Endothelial cell of umbilical vein (primary cell): ENCODE results near the gene CXCR5. TPM values are rescaled to one million over a fixed set of nuclear protein-coding genes. Genes with fewer than 3 reads are reported as not detected.

Experiments used
- BruUV-seq: library from RNA; stranded (reverse); fragments of 400-500 nt; replicated peaks from 2 replicates; lab custom pipeline; 2021; lab: Mats Ljungman, UMichigan
- CTCF ChIA-PET: fragments of 300-600, 350-600 bp; sonication (Branson Sonifier 250); formaldehyde crosslinking; loops from one replicate; lab custom pipeline; 2021; ENCODE audit warnings: antibody characterized with exemption, inconsistent platforms; lab: Charles Lee
- POLR2A ChIA-PET: fragments of 300-600, 350-600 bp; sonication (Branson Sonifier 250); formaldehyde crosslinking; loops from one replicate; lab custom pipeline; 2021; ENCODE audit warnings: antibody characterized with exemption, inconsistent platforms; lab: Charles Lee
- DNase-seq: peaks from one replicate; pipeline ENCODE4 v3.0.0-alpha.2; 2011; ENCODE audit warnings: low read depth, low spot score
- FAIRE-seq: peaks from 2 replicates; lab custom pipeline; 2011; peaks lifted over from hg19 to GRCh38; lab: Jason Lieb, UNC
- H2AFZ ChIP-seq: 2 replicates; pipeline ENCODE4 v1.6.0; 2012; ENCODE audit warnings: low read depth, low read length, control low read depth, inconsistent platforms
- H3K27ac ChIP-seq: 2 replicates; pipeline ENCODE4 v1.5.1; 2011; ENCODE audit warnings: low read depth, mild to moderate bottlenecking, control low read depth, low read length, moderate library complexity; ENCODE audit not compliant: insufficient read depth
- H3K27me3 ChIP-seq, 2 experiments: 2 replicates each; pipeline versions ENCODE4 v1.6.0 to v1.6.1; 2011; ENCODE audit warnings: low read length in 2 of 2, mixed read lengths in 1 of 2; ENCODE audit not compliant: control insufficient read depth in 2 of 2, insufficient read depth in 2 of 2
- H3K36me3 ChIP-seq, 2 experiments: 2 replicates in 1 of 2; 3 replicates in 1 of 2; pipeline ENCODE4 v1.5.1; 2011; ENCODE audit warnings: low read length in 2 of 2, mild to moderate bottlenecking in 1 of 2, moderate library complexity in 1 of 2; ENCODE audit not compliant: control insufficient read depth in 2 of 2, insufficient read depth in 2 of 2; ENCODE audit errors: extremely low read depth in 1 of 2
- H3K4me1 ChIP-seq: 3 replicates; pipeline ENCODE4 v1.5.1; 2011; ENCODE audit warnings: mild to moderate bottlenecking, low read length; ENCODE audit not compliant: control insufficient read depth, insufficient read depth; ENCODE audit errors: extremely low read depth
- H3K4me2 ChIP-seq: 2 replicates; pipeline ENCODE4 v1.6.1; 2011; ENCODE audit warnings: low read length, control low read depth, mixed read lengths; ENCODE audit not compliant: insufficient read depth
- H3K4me3 ChIP-seq, 3 experiments: fragments of 200-600 bp in 1 of 3; sonication (generic), shearing (Covaris generic) in 1 of 3; replicated peaks in 1 of 3; 2 replicates each; pipeline ENCODE4 v1.5.1; 2011 to 2016; ENCODE audit warnings: control low read depth in 3 of 3, low read length in 3 of 3, mild to moderate bottlenecking in 2 of 3, inconsistent platforms in 1 of 3, low read depth in 1 of 3, moderate library complexity in 1 of 3; ENCODE audit not compliant: insufficient read depth in 1 of 3
- H3K79me2 ChIP-seq: 2 replicates; pipeline ENCODE4 v1.6.0; 2012; ENCODE audit warnings: low read length, inconsistent platforms; ENCODE audit not compliant: control insufficient read depth, insufficient read depth
- H3K9ac ChIP-seq: replicated peaks from 2 replicates; pipeline ENCODE3; 2011; ENCODE audit warnings: low read length, control low read depth; ENCODE audit not compliant: insufficient read depth; ENCODE audit errors: extremely low read depth
- H3K9me1 ChIP-seq: replicated peaks from 3 replicates; pipeline ENCODE4 v1.6.0; 2011; ENCODE audit warnings: mild to moderate bottlenecking, low read length; ENCODE audit not compliant: control insufficient read depth, insufficient read depth; ENCODE audit errors: extremely low read depth
- H3K9me3 ChIP-seq: replicated peaks from 2 replicates; pipeline ENCODE4 v1.5.1; 2012; ENCODE audit warnings: low read length, inconsistent platforms; ENCODE audit not compliant: control insufficient read depth, insufficient read depth
- H4K20me1 ChIP-seq: replicated peaks from 2 replicates; pipeline ENCODE3; 2011; ENCODE audit warnings: mild to moderate bottlenecking, low read length; ENCODE audit not compliant: control insufficient read depth, insufficient read depth; ENCODE audit errors: extremely low read depth
- EZH2 ChIP-seq: IDR thresholded peaks from 2 replicates; pipeline ENCODE4 v1.6.1; 2012; ENCODE audit warnings: borderline replicate concordance, low read depth, mild to moderate bottlenecking, moderate library complexity, low read length, inconsistent platforms; ENCODE audit not compliant: severe bottlenecking
- FOS ChIP-seq: IDR thresholded peaks from 2 replicates; pipeline ENCODE4 v1.6.1; 2011; ENCODE audit warnings: mild to moderate bottlenecking, low read length, moderate library complexity, borderline replicate concordance; ENCODE audit not compliant: insufficient read depth
- MAX ChIP-seq: IDR thresholded peaks from 2 replicates; pipeline ENCODE4 v1.6.1; 2011; ENCODE audit not compliant: insufficient read depth, insufficient read length
- MYC ChIP-seq: IDR thresholded peaks from one replicate; pipeline ENCODE4 v1.6.1; 2011; ENCODE audit warnings: mild to moderate bottlenecking, low read depth, low read length
- dilution Hi-C: fragments of 300-500 bp; cut with MboI; formaldehyde crosslinking; loops from one replicate; pipeline ENCODE4 v1.15.0; 2019; ENCODE audit warnings: low sequenced_read_pairs; ENCODE audit not compliant: extremely low pct_ligation_motif_present
- intact Hi-C: fragments of 100-400 bp; cut with micrococcal nuclease; formaldehyde crosslinking; loops from one replicate; pipeline ENCODE4 v1.10.0; 2022
- polyA plus RNA-seq, 4 experiments: library from polyadenylated mRNA; depleted of rRNA in 3 of 4; stranded (reverse) in 3 of 4; unstranded in 1 of 4; fragments of >200 nt; gene quantifications; 2 replicates each; pipeline versions ENCODE4 v1.2.1 to v1.2.3, GENCODE V29; 2011 to 2012; ENCODE audit warnings: missing spikeins in 1 of 4
- total RNA-seq: library from RNA; stranded (reverse); gene quantifications from 2 replicates; pipeline ENCODE4 v1.2.3, GENCODE V29; 2021
- TF ChIP-seq, protein P1 (sequence below), 2 donors: IDR thresholded peaks; 1 replicate in 1 of 2; 2 replicates in 1 of 2; pipeline ENCODE4 v1.5.1; 2011; ENCODE audit warnings: low read length in 2 of 2, mild to moderate bottlenecking in 2 of 2, moderate library complexity in 2 of 2, control low read depth in 1 of 2, inconsistent platforms in 1 of 2, low read depth in 1 of 2; ENCODE audit not compliant: insufficient read depth in 1 of 2; ENCODE audit errors: extremely low read depth in 1 of 2

CXCR5 gene
- total and polyA plus RNA-seq, 2 donors (not counting 3 experiments of a cell fraction or from before 2014, with no cell fraction given), result not detected

DNA sequence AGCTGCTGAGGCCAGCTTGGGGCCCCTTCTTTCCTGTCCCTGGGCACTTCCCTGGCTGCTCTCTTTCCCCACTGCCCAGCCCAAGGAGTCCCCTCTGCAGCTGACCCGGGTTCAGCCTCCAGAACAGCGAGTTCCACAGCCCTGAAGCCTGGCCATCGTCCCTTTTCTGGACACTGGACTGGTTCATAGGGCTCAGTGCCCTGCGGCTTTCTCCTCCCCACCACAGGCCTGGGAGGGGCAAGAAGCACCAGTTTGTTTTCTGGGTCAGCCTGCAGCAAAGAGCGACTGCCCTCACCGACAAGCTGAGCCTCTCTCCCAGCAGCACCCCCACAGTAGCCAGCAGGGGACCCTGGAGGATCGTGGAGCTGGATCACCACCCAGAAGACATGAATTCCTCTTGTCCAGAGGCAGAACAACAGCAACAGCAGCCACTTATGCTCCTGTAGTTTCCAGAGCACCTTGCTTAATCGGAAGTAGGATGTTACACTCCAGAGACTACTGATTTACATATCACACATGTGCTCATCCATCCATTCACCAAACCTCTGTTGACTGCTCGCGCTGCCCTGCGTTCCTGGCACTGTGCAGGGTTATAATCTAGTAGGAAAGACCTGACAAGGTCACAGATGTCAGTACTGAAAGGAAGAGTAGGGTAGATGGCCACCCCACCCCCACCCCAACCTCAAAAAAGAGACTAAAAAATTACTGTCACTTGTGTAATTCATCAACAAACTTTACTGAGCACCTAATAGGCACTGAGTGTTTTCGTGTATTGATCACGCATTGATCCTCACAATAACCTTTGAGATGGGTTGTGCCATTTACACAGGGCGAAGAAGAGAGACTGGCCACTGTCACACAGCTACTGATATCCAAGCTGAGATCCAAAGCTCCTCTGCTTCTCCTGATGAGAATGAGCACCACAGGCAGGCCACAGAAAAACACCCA lies 13.0 kb upstream of the CXCR5 start:
- ChIA-PET POLR2A (interaction anchor here (0.6 kb wide), 1 partner anchor 81 kb away, joined by 3 read pairs; no protein-coding TSS in a partner anchor), CTCF (interaction anchor here (1.0 to 1.2 kb wide), 3 partner anchors 22 to 78 kb away, joined by 3 read pairs; no protein-coding TSS in a partner anchor)
- Histone ChIP-seq H3K4me2 (no peak overlapping the region), H3K79me2 (no peaks in the 10 kb centered on the region), H3K9ac (no peak overlapping the region), H3K27ac (no peak overlapping the region), H3K27me3 (peaks cover 2 to 4% of the 10 kb centered on the region in 2 experiments), H3K9me1 (no peaks in the 10 kb centered on the region), H3K4me3 (no peak overlapping the region), H3K9me3 (no peaks in the 10 kb centered on the region), H3K36me3 (no peaks in the 10 kb centered on the region), H2AFZ (no peak overlapping the region), H3K4me1 (no peaks in the 10 kb centered on the region), H4K20me1 (no peaks in the 10 kb centered on the region)
- BruUV-seq, result no TSS peak
- FAIRE-seq, result no peak
- dilution Hi-C loops (no loop called here), intact Hi-C loops (no loop called here)
- TF ChIP-seq EZH2 (no peak), MAX (no peak), MYC (no peak), FOS (no peak)
- TF ChIP-seq, protein P1, sequence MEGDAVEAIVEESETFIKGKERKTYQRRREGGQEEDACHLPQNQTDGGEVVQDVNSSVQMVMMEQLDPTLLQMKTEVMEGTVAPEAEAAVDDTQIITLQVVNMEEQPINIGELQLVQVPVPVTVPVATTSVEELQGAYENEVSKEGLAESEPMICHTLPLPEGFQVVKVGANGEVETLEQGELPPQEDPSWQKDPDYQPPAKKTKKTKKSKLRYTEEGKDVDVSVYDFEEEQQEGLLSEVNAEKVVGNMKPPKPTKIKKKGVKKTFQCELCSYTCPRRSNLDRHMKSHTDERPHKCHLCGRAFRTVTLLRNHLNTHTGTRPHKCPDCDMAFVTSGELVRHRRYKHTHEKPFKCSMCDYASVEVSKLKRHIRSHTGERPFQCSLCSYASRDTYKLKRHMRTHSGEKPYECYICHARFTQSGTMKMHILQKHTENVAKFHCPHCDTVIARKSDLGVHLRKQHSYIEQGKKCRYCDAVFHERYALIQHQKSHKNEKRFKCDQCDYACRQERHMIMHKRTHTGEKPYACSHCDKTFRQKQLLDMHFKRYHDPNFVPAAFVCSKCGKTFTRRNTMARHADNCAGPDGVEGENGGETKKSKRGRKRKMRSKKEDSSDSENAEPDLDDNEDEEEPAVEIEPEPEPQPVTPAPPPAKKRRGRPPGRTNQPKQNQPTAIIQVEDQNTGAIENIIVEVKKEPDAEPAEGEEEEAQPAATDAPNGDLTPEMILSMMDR (IDR thresholded peaks at IDR 0.05; ENCODE audit: extremely low read depth in 1 of 2, insufficient read depth in 1 of 2, low read depth in 1 of 2, low read length in 2 of 2), result no peak
- no peak for DNase-seq
